Measurements from ENCODE around the gene SENP1. TPM values are rescaled to one million over a fixed set of nuclear protein-coding genes. Genes with fewer than 3 reads are reported as not detected.

Gene SENP1
- polyA plus RNA-seq, 1 donor from 2014 or later = 14.0 TPM

- H3K79me2 ChIP-seq (replicated peaks; ENCODE audit: insufficient read depth, low read length) = no peaks in the 10 kb centered on the region
- H3K4me2 ChIP-seq (ENCODE audit: low read length) = no peak overlapping the region
- no peaks in the 10 kb centered on the region for H3K27me3 ChIP-seq (ENCODE audit: insufficient read depth, low read depth, low read length)
- no peak overlapping the region for H3K4me3 ChIP-seq (ENCODE audit: low read length)
- no peak overlapping the region for H2AFZ ChIP-seq (ENCODE audit: low read depth, low read length)
- no peaks in the 10 kb centered on the region for H3K9me3 ChIP-seq (ENCODE audit: low read length)
- no peaks in the 10 kb centered on the region for H3K36me3 ChIP-seq (ENCODE audit: insufficient read depth, low read length)
- H3F3A ChIP-seq (ENCODE audit: insufficient read depth, low read length, poor library complexity, severe bottlenecking) = no peaks in the 10 kb centered on the region
- no peaks in the 10 kb centered on the region for H4K20me1 ChIP-seq (ENCODE audit: insufficient read depth)
- TF ChIP-seq TAF1 (IDR thresholded peaks at IDR 0.05; ENCODE audit: low read depth) (no peak), SMC3 (conservative IDR thresholded peaks at IDR 0.05; ENCODE audit: poor library complexity) (no peak), EP300 (conservative IDR thresholded peaks at IDR 0.05; ENCODE audit: poor library complexity, severe bottlenecking) (no peak), MXI1 (conservative IDR thresholded peaks at IDR 0.05; ENCODE audit: poor library complexity, severe bottlenecking) (no peak), POLR2AphosphoS5 (IDR thresholded peaks at IDR 0.05) (no peak), RAD21 (conservative IDR thresholded peaks at IDR 0.05) (no peak), EZH2 (IDR thresholded peaks at IDR 0.05; ENCODE audit: borderline replicate concordance, insufficient read depth, low read length, poor library complexity, severe bottlenecking) (no peak), REST (IDR thresholded peaks at IDR 0.05; ENCODE audit: borderline replicate concordance) (no peak), CTCF (IDR thresholded peaks at IDR 0.05; ENCODE audit: poor library complexity, severe bottlenecking) (no peak)
- no peaks in the 10 kb centered on the region for H3K9me2 ChIP-seq (ENCODE audit: insufficient read depth, low read length)
- H3K27ac ChIP-seq (ENCODE audit: low read length) = no peak overlapping the region
- H3K9ac ChIP-seq (ENCODE audit: low read length) = no peak overlapping the region
Observed at GRCh38 chr12:48022180-48022521, 83.7 kb downstream of the SENP1 start.

GRCh38 chr12:48021485-48022179, 84.2 kb downstream of the SENP1 start:
- H3K27ac ChIP-seq (ENCODE audit: low read length) = no peak overlapping the region
- no peaks in the 10 kb centered on the region for H4K20me1 ChIP-seq (ENCODE audit: insufficient read depth)
- H3K79me2 ChIP-seq (replicated peaks; ENCODE audit: insufficient read depth, low read length) = no peaks in the 10 kb centered on the region
- no peak overlapping the region for H3K4me2 ChIP-seq (ENCODE audit: low read length)
- no peaks in the 10 kb centered on the region for H3K9me2 ChIP-seq (ENCODE audit: insufficient read depth, low read length)
- no peak overlapping the region for H3K4me3 ChIP-seq (ENCODE audit: low read length)
- no peaks in the 10 kb centered on the region for H3F3A ChIP-seq (ENCODE audit: insufficient read depth, low read length, poor library complexity, severe bottlenecking)
- H2AFZ ChIP-seq (ENCODE audit: low read depth, low read length) = no peak overlapping the region
- TF ChIP-seq POLR2AphosphoS5 (IDR thresholded peaks at IDR 0.05) = no peak
- TF ChIP-seq REST (IDR thresholded peaks at IDR 0.05; ENCODE audit: borderline replicate concordance) = no peak
- no peak for TF ChIP-seq CTCF (IDR thresholded peaks at IDR 0.05; ENCODE audit: poor library complexity, severe bottlenecking)
- TF ChIP-seq MXI1 (conservative IDR thresholded peaks at IDR 0.05; ENCODE audit: poor library complexity, severe bottlenecking) = no peak
- no peak for TF ChIP-seq EP300 (conservative IDR thresholded peaks at IDR 0.05; ENCODE audit: poor library complexity, severe bottlenecking)
- TF ChIP-seq EZH2 (IDR thresholded peaks at IDR 0.05; ENCODE audit: borderline replicate concordance, insufficient read depth, low read length, poor library complexity, severe bottlenecking) = no peak
- TF ChIP-seq TAF1 (IDR thresholded peaks at IDR 0.05; ENCODE audit: low read depth) = no peak
- TF ChIP-seq SMC3 (conservative IDR thresholded peaks at IDR 0.05; ENCODE audit: poor library complexity) = no peak
- TF ChIP-seq RAD21 (conservative IDR thresholded peaks at IDR 0.05) = no peak
- no peaks in the 10 kb centered on the region for H3K9me3 ChIP-seq (ENCODE audit: low read length)
- no peak overlapping the region for H3K9ac ChIP-seq (ENCODE audit: low read length)
- no peaks in the 10 kb centered on the region for H3K27me3 ChIP-seq (ENCODE audit: insufficient read depth, low read depth, low read length)
- H3K36me3 ChIP-seq (ENCODE audit: insufficient read depth, low read length) = no peaks in the 10 kb centered on the region
